Kidney glomerular epithelial cell (primary cell): ENCODE data around the gene CD3E.

Experiments used
- DNase-seq: peaks from one replicate; lab custom pipeline; 2025; lab: John Stamatoyannopoulos, UW

The CD3E gene

GRCh38 chr11:118304568-118305248, at the start of gene CD3E:
Gene CD3E, plus strand, starts transcription at chr11:118304730. Its CDS starts 223 bp downstream, at chr11:118304953.
- no peak for DNase-seq

GRCh38 chr11:118258410-118258809, 46.1 kb upstream of the CD3E start:
- DNase-seq: no peak

DNA sequence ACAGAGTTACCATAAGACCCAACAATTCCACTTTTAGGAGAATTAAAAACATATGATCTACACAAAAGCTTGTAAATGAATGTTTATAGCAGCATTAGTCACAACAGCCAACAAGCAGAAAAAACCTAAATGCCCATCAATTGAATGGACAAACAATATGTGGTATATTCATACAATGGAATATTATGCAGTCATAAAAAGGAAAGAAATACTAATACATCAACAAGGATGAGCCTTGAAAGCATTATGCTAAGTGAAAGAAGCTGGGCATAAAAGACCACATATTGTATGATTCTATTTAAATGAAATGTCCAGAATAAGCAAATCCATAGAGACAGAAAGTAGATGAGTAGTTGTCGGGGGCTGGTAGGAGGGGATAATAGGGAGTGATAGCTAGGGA, 45.4 kb upstream of the CD3E start:
- DNase-seq: no peak

- no peak for DNase-seq
These were observed 44.2 kb upstream of the CD3E start for GRCh38 chr11:118260353-118260752.

- no peak for DNase-seq
These were observed 41.4 kb upstream of the CD3E start for GRCh38 chr11:118263112-118263511.

- no peak for DNase-seq
These were observed 40.6 kb upstream of the CD3E start, which contains the start of gene MPZL2 for GRCh38 chr11:118263695-118264568. Gene MPZL2, minus strand, starts transcription at chr11:118264297. Its CDS starts 144 bp downstream, at chr11:118264153.

- DNase-seq: no peak
These were observed 39.7 kb upstream of the CD3E start for GRCh38 chr11:118264569-118265465.

DNA sequence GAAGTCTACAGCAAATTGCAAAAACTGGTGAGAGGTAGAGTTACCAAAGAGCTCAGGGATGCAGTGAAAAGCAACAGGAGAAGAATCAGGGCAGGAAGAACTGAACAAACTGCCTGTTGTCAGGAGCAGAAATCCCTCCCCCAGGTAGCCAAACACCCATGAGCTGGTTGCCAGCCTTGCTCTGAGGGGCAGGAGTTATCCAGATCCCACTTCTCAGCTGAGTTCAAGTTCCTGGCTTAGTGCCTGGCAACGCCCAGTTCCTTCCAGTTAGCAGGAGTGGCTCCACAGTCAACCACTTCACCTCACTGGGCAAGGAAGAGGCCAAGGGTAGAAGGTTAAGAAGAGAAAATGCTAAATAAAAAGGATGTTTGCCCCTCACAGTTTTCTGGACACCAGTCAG, 38.6 kb upstream of the CD3E start:
- no peak for DNase-seq

DNA sequence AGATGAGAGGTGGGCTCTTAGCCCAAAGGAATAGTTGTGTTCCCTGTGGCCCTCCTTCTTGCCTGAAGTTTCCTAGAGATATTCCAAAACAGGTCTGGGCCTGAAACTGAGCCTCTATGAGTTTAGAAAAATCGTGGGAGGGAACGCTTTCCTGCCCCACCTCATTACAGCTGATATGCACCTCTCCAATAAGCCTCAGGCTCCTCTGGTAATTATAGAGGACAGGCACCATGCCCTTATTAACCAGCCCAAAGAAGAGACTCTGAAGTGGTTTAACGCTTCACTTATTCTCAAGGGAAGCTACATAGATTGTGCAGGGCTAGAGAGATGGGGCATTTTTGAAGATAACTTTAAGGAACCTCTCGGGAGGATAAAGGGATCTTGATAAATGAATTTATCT, 37.0 kb upstream of the CD3E start:
- no peak for DNase-seq

DNA sequence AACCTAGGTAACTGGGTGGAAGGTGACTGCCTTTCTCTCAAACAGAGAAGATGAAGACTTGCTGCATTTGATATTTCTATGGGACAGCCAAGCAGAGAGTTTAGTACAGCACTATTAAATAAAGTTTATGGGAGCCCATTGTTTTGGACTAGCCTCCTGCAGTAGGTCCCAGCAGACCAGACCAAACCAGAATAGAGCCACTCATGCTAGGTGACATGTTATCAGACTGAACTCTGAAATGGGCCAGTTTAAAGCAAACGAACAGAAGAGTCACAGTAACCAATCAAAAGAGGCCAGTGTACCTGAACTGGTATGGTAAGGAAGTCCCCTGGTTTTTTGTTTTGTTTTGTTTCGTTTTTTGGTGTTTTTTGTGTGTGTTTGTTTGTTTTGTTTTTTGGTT, 32.5 kb upstream of the CD3E start:
- DNase-seq: no peak

- no peak for DNase-seq
These were observed 30.3 kb upstream of the CD3E start for GRCh38 chr11:118274186-118274585.

- DNase-seq: no peak
These were observed 29.4 kb upstream of the CD3E start for GRCh38 chr11:118275176-118275575.

- no peak for DNase-seq
These were observed 28.1 kb upstream of the CD3E start for GRCh38 chr11:118276422-118276821.

GRCh38 chr11:118277312-118277711, 27.2 kb upstream of the CD3E start:
- DNase-seq: no peak

GRCh38 chr11:118281284-118281683, 23.2 kb upstream of the CD3E start:
- no peak for DNase-seq

GRCh38 chr11:118282606-118283005, 21.9 kb upstream of the CD3E start:
- DNase-seq: no peak

- DNase-seq: no peak
These were observed 21.4 kb upstream of the CD3E start for GRCh38 chr11:118283037-118283636.

DNA sequence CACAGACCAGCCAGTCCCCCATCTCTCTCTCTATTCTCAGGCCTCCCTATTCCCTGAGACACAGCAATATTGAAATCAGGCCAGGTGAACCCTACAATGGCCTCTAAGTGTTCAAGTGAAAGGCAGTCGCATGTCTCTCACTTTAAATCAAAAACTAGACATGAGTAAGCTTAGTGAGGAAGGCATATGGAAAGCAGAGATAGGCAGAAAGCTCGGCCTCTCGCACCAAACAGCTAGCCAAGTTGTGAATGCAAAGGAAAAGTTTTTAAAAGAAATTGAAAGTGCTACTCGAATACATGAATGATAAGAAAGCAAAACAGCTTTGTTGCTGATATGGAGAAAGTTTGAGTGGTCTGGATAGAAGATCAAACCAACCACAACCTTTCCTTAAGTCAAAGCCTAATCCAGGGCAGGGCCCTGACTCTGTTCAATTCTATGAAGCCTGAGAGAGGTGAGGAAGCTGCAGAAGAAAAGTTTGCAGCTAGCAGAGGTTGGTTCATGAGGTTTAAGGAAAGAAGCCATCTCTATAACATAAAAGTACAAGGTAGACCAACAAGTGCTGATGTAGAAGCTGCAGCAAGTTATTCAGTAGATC, 20.7 kb upstream of the CD3E start:
- no peak for DNase-seq

GRCh38 chr11:118286545-118286944, 18.0 kb upstream of the CD3E start:
- no peak for DNase-seq

GRCh38 chr11:118287006-118287405, 17.5 kb upstream of the CD3E start:
- DNase-seq: no peak

DNA sequence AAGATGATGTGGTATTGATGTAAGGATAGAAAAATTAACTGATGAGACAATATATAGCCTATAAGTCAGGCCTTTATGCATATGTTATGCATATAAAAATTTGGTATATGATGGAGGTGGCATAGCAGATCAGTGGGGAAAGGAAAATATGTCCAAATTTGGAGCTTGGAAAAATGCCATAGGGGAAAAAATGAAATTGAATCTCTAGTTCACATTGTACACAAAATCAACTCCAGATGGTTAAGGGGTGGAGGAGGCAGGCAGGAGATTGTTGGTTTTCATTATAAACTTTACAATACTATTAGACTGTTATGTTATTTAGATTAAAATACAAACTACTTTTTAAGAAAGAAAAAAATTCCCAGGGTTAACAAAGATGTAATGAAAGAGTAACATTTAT, 15.1 kb upstream of the CD3E start:
- no peak for DNase-seq
